IMR-90 (cell line): ENCODE results near the gene IHH. TPM values are rescaled to one million over a fixed set of nuclear protein-coding genes. Genes with fewer than 3 reads are reported as not detected.

ENCODE experiments used
- ATAC-seq: fragments of 200-7000 bp; cut with Tn5 transposase; 2 replicates; pipeline ENCODE4 v1.9.1; 2020; ENCODE audit warnings: low read depth, mild to moderate bottlenecking, moderate library complexity
- BruUV-seq: library from RNA; stranded (reverse); fragments of 400-500 nt; replicated peaks from 2 replicates; lab custom pipeline; 2021; lab: Mats Ljungman, UMichigan
- CTCF ChIA-PET: fragments of 300-600 bp; formaldehyde crosslinking; extraction: SDS; loops from one replicate; lab custom pipeline; 2021; ENCODE audit warnings: antibody characterized with exemption; lab: Yijun Ruan, JAX
- POLR2A ChIA-PET: fragments of 300-600 bp; sonication (Branson Sonifier 250); formaldehyde crosslinking; loops from one replicate; lab custom pipeline; 2022; ENCODE audit warnings: antibody characterized with exemption; ENCODE audit not compliant: unreplicated experiment; lab: Charles Lee
- DNase-seq: peaks from one replicate; pipeline ENCODE4 v3.0.0; 2013
- H2AFZ ChIP-seq: replicated peaks from 2 replicates; pipeline ENCODE3; 2013; ENCODE audit warnings: low read length, mild to moderate bottlenecking; ENCODE audit not compliant: poor library complexity
- H2AK5ac ChIP-seq: 2 replicates; pipeline ENCODE4 v1.6.1; 2013; ENCODE audit warnings: low read depth, low read length, inconsistent platforms
- H2AK9ac ChIP-seq: replicated peaks from 2 replicates; pipeline ENCODE3; 2013; ENCODE audit warnings: mild to moderate bottlenecking, low read depth, low read length, moderate library complexity; ENCODE audit not compliant: poor library complexity
- H2BK120ac ChIP-seq: 2 replicates; pipeline ENCODE4 v1.6.1; 2013; ENCODE audit warnings: low read depth, low read length, inconsistent platforms
- H2BK15ac ChIP-seq: 3 replicates; pipeline ENCODE4 v1.6.1; 2013; ENCODE audit warnings: low read depth, low read length, inconsistent platforms
- H2BK20ac ChIP-seq: 2 replicates; pipeline ENCODE4 v1.6.1; 2013; ENCODE audit warnings: low read depth, mild to moderate bottlenecking, inconsistent platforms, low read length, moderate library complexity
- H2BK5ac ChIP-seq: 2 replicates; pipeline ENCODE4 v1.6.1; 2013; ENCODE audit warnings: mild to moderate bottlenecking, low read depth, low read length, inconsistent platforms; ENCODE audit not compliant: poor library complexity, severe bottlenecking
- H3K14ac ChIP-seq: replicated peaks from 2 replicates; pipeline ENCODE4 v1.6.1; 2013; ENCODE audit warnings: low read depth, low read length, inconsistent platforms
- H3K18ac ChIP-seq: 2 replicates; pipeline ENCODE4 v1.6.1; 2013; ENCODE audit warnings: low read depth, low read length, control low read depth
- H3K23ac ChIP-seq: 2 replicates; pipeline ENCODE4 v1.6.1; 2013; ENCODE audit warnings: low read depth, low read length, inconsistent platforms
- H3K27ac ChIP-seq: 2 replicates; pipeline ENCODE4 v1.5.1; 2013; ENCODE audit warnings: mild to moderate bottlenecking, control low read depth, low read length; ENCODE audit not compliant: insufficient read depth
- H3K27me3 ChIP-seq: 2 replicates; pipeline ENCODE4 v1.6.1; 2013; ENCODE audit warnings: low read length; ENCODE audit not compliant: control insufficient read depth, insufficient read depth
- H3K36me3 ChIP-seq: 2 replicates; pipeline ENCODE4 v1.6.1; 2013; ENCODE audit warnings: low read length, mixed read lengths; ENCODE audit not compliant: control insufficient read depth, insufficient read depth
- H3K4ac ChIP-seq: 2 replicates; pipeline ENCODE4 v1.6.1; 2013; ENCODE audit warnings: low read depth, low read length, inconsistent platforms
- H3K4me1 ChIP-seq: 2 replicates; pipeline ENCODE4 v1.6.1; 2013; ENCODE audit warnings: low read length, mixed read lengths; ENCODE audit not compliant: control insufficient read depth, insufficient read depth
- H3K4me2 ChIP-seq: 2 replicates; pipeline ENCODE4 v1.6.1; 2013; ENCODE audit warnings: low read depth, mild to moderate bottlenecking, control low read depth, low read length, moderate library complexity
- H3K4me3 ChIP-seq: 2 replicates; pipeline ENCODE4 v1.5.1; 2013; ENCODE audit warnings: low read depth, mild to moderate bottlenecking, control low read depth, low read length, moderate library complexity; ENCODE audit not compliant: insufficient read depth
- H3K56ac ChIP-seq: 2 replicates; pipeline ENCODE4 v1.6.1; 2013; ENCODE audit warnings: low read length, inconsistent platforms; ENCODE audit not compliant: insufficient read depth; ENCODE audit errors: extremely low read depth
- H3K79me1 ChIP-seq, 2 experiments: 2 replicates each; pipeline ENCODE4 v1.6.1; 2013; ENCODE audit warnings: low read length in 2 of 2, inconsistent platforms in 1 of 2, low read depth in 1 of 2
- H3K9ac ChIP-seq: 2 replicates; pipeline ENCODE4 v1.6.1; 2013; ENCODE audit warnings: low read depth, low read length, control low read depth
- H3K9me1 ChIP-seq: 2 replicates; pipeline ENCODE4 v1.6.1; 2013; ENCODE audit warnings: low read length, inconsistent platforms; ENCODE audit not compliant: insufficient read depth
- H3K9me3 ChIP-seq: 2 replicates; pipeline ENCODE4 v1.6.1; 2013; ENCODE audit warnings: low read length; ENCODE audit not compliant: control insufficient read depth, insufficient read depth
- H4K20me1 ChIP-seq: 2 replicates; pipeline ENCODE4 v1.6.1; 2013; ENCODE audit warnings: low read length, inconsistent platforms; ENCODE audit not compliant: insufficient read depth
- H4K5ac ChIP-seq: 2 replicates; pipeline ENCODE4 v1.6.1; 2013; ENCODE audit warnings: mild to moderate bottlenecking, low read depth, low read length, control low read depth
- H4K8ac ChIP-seq, 2 experiments: 2 replicates each; pipeline ENCODE4 v1.6.1; 2013; ENCODE audit warnings: low read depth in 2 of 2, low read length in 2 of 2, control low read depth in 1 of 2, inconsistent platforms in 1 of 2
- H4K91ac ChIP-seq: 2 replicates; pipeline ENCODE4 v1.6.1; 2013; ENCODE audit warnings: low read depth, low read length, inconsistent platforms; ENCODE audit not compliant: insufficient read depth
- BHLHE40 ChIP-seq: fragments of 150-350 bp; IDR thresholded peaks from 2 replicates; pipeline ENCODE4 v1.6.1; 2016; ENCODE audit warnings: mild to moderate bottlenecking, low read depth, low read length
- CHD1 ChIP-seq: IDR thresholded peaks from 2 replicates; pipeline ENCODE4 v1.6.1; 2012; ENCODE audit warnings: low read depth, low read length, improper control_type of control experiment
- CTCF ChIP-seq: conservative IDR thresholded peaks from 2 replicates; pipeline ENCODE4 v1.5.1; 2012; ENCODE audit warnings: mild to moderate bottlenecking, low read depth, low read length, improper control_type of control experiment
- MAFK ChIP-seq: IDR thresholded peaks from 2 replicates; pipeline ENCODE4 v1.6.1; 2012; ENCODE audit warnings: low read depth, low read length, improper control_type of control experiment
- RCOR1 ChIP-seq: IDR thresholded peaks from 2 replicates; pipeline ENCODE4 v1.6.1; 2012; ENCODE audit warnings: mild to moderate bottlenecking, low read length, improper control_type of control experiment; ENCODE audit not compliant: insufficient replicate concordance
- SMC3 ChIP-seq: fragments of 150-350 bp; IDR thresholded peaks from 2 replicates; pipeline ENCODE4 v1.6.1; 2016; ENCODE audit warnings: low read depth, mild to moderate bottlenecking, antibody characterized with exemption, low read length, moderate library complexity
- whole genome bisulfite sequencing, 2 experiments: methylation state at CpG; one replicate each; pipeline versions ENCODE4 v1.1.5 to v1.1.7; 2013; ENCODE audit warnings: missing lambda C conversion rate in 2 of 2; ENCODE audit not compliant: insufficient read length in 1 of 2; ENCODE audit errors: extremely low coverage in 2 of 2; 5-methylcytosine and 5-hydroxymethylcytosine counted together
- dilution Hi-C: fragments of 300-500 bp; cut with HindIII; formaldehyde crosslinking; loops from one replicate; pipeline ENCODE4 v1.14.3; 2018; ENCODE audit warnings: low sequenced_read_pairs; ENCODE audit not compliant: unreplicated experiment
- in situ Hi-C: fragments of 300-500 bp; cut with MboI; formaldehyde crosslinking; loops from 3 replicates; pipeline ENCODE4 v1.14.3; 2019; ENCODE audit warnings: low sequenced_read_pairs, inconsistent platforms, mixed read lengths
- intact Hi-C: fragments of 100-400 bp; cut with micrococcal nuclease; formaldehyde crosslinking; loops from 2 replicates; pipeline ENCODE4 v1.10.0; 2022
- polyA plus RNA-seq, 3 experiments: library from polyadenylated mRNA; depleted of rRNA; stranded (reverse); fragments of >200 nt; gene quantifications; 2 replicates each; pipeline ENCODE4 v1.2.3, GENCODE V29; 2012; ENCODE audit warnings: low replicate concordance in 1 of 3
- total RNA-seq: library from RNA; depleted of rRNA; stranded (reverse); fragments of >200 nt; gene quantifications from 2 replicates; pipeline ENCODE4 v1.2.3, GENCODE V29; 2012
- TF ChIP-seq, protein P1 (sequence below): fragments of 150-350 bp; IDR thresholded peaks from 2 replicates; pipeline ENCODE4 v1.6.1; 2017; ENCODE audit warnings: mild to moderate bottlenecking, antibody characterized with exemption, low read length, low read depth

IHH gene
- total and polyA plus RNA-seq, 2 of the 4 experiments (the other 2 are of a cell fraction): not detected

DNA sequence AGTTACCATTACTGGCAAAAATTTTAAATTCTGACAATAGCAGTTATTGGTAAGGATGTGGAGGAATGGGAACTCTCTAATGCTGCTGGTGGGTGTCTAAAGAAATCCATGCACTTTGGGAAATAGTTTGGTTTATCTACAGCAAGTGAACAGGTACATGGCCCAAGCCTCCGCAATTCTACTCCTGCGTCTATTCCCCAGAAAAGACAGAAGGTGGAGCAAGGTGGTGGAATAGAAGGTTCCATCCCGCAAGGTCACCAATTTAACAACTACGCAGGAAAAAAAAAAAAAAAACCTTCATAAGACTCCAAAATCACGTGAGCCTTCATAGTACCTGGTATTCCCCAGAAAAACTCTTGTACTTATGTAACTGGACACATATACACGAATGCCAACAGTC, 25.9 kb downstream of the IHH start:
- dilution Hi-C loops: no loop called here
- H3K27me3 ChIP-seq: peaks cover 45% of the 10 kb centered on the region
- H2AK5ac ChIP-seq: no peak overlapping the region
- no TSS peak for BruUV-seq
- no peak overlapping the region for H2BK20ac ChIP-seq
- no peak overlapping the region for H4K5ac ChIP-seq
- H3K56ac ChIP-seq: no peak overlapping the region
- no peak overlapping the region for H3K4me3 ChIP-seq
- no peaks in the 10 kb centered on the region for H3K9me3 ChIP-seq
- no peak overlapping the region for H3K27ac ChIP-seq
- no peaks in the 10 kb centered on the region for H3K36me3 ChIP-seq
- 0 out of 2 replicates have a peak, but pooled peaks cover 3% of the 10 kb centered on the region for H4K20me1 ChIP-seq
- no peak overlapping the region for H3K4ac ChIP-seq
- no peaks in the 10 kb centered on the region for H3K4me1 ChIP-seq
- H2AFZ ChIP-seq: no peak overlapping the region
- no peak for DNase-seq
- no peak overlapping the region for H3K23ac ChIP-seq
- H3K79me1 ChIP-seq: no peaks in the 10 kb centered on the region
- no peak overlapping the region for H3K14ac ChIP-seq
- in situ Hi-C loops: no loop called here
- TF ChIP-seq MAFK: no peak
- TF ChIP-seq, protein P1, sequence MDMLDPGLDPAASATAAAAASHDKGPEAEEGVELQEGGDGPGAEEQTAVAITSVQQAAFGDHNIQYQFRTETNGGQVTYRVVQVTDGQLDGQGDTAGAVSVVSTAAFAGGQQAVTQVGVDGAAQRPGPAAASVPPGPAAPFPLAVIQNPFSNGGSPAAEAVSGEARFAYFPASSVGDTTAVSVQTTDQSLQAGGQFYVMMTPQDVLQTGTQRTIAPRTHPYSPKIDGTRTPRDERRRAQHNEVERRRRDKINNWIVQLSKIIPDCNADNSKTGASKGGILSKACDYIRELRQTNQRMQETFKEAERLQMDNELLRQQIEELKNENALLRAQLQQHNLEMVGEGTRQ: no peak
- no peak for TF ChIP-seq CTCF
- no peak for TF ChIP-seq BHLHE40
- TF ChIP-seq CHD1: no peak
- no peak for TF ChIP-seq SMC3
- no peak for TF ChIP-seq RCOR1
- no peak overlapping the region for H3K4me2 ChIP-seq
- H2BK15ac ChIP-seq: no peak overlapping the region
- no peak overlapping the region for H2BK120ac ChIP-seq
- ChIA-PET POLR2A (no interaction called here), CTCF (interaction anchor here (0.6 kb wide), 1 partner anchor 84 kb away, joined by 4 read pairs; no protein-coding TSS in a partner anchor)
- no peak overlapping the region for H4K8ac ChIP-seq
- H3K18ac ChIP-seq: no peak overlapping the region
- no peaks in the 10 kb centered on the region for H3K9me1 ChIP-seq
- H2AK9ac ChIP-seq: no peak overlapping the region
- H3K9ac ChIP-seq: no peak overlapping the region
- intact Hi-C loops: no loop called here
- no peak for ATAC-seq
- no peak overlapping the region for H2BK5ac ChIP-seq
- WGBS, 2 experiments: no CpG with 5 or more reads among the region's 6 CpGs
- no peak overlapping the region for H4K91ac ChIP-seq
